Stimulated activated naive B cell treated with anti-CD40 and anti-IgM and Interleukin-4, amounts not matched to agents 10 μg/mL and 1 μg/mL and 100 μg/mL, for 72 hours (primary cell): ENCODE measurements around the gene TBX4.

Experiments used
- ATAC-seq, 2 donors: fragments of 150-1000 bp; cut with Tn5 transposase; replicated peaks; 2 replicates each; pipeline ENCODE4 v1.10.0; 2021; ENCODE audit warnings: moderate library complexity in 1 of 2
- DNase-seq: peaks from one replicate; pipeline ENCODE4 v3.0.0; 2021
- H3K27ac Mint-ChIP-seq: one replicate; pipeline ENCODE4 v1.8.0; 2022; ENCODE audit warnings: mild to moderate bottlenecking, mixed read lengths
- H3K27me3 Mint-ChIP-seq, 2 donors: one replicate each; pipeline ENCODE4 v1.8.0; 2022; ENCODE audit warnings: mixed read lengths in 2 of 2
- H3K36me3 Mint-ChIP-seq, 2 donors: one replicate each; pipeline ENCODE4 v1.8.0; 2022; ENCODE audit warnings: mixed read lengths in 2 of 2, mild to moderate bottlenecking in 1 of 2
- H3K4me1 Mint-ChIP-seq, 2 donors: one replicate each; pipeline ENCODE4 v1.8.0; 2022; ENCODE audit warnings: mixed read lengths in 2 of 2, mild to moderate bottlenecking in 1 of 2
- H3K4me3 Mint-ChIP-seq, 2 donors: one replicate each; pipeline ENCODE4 v1.8.0; 2022; ENCODE audit warnings: mild to moderate bottlenecking in 2 of 2, mixed read lengths in 2 of 2, moderate library complexity in 1 of 2
- H3K9me3 Mint-ChIP-seq, 2 donors: one replicate each; pipeline ENCODE4 v1.8.0; 2022; ENCODE audit warnings: mixed read lengths in 2 of 2, mild to moderate bottlenecking in 1 of 2

The TBX4 gene

DNA sequence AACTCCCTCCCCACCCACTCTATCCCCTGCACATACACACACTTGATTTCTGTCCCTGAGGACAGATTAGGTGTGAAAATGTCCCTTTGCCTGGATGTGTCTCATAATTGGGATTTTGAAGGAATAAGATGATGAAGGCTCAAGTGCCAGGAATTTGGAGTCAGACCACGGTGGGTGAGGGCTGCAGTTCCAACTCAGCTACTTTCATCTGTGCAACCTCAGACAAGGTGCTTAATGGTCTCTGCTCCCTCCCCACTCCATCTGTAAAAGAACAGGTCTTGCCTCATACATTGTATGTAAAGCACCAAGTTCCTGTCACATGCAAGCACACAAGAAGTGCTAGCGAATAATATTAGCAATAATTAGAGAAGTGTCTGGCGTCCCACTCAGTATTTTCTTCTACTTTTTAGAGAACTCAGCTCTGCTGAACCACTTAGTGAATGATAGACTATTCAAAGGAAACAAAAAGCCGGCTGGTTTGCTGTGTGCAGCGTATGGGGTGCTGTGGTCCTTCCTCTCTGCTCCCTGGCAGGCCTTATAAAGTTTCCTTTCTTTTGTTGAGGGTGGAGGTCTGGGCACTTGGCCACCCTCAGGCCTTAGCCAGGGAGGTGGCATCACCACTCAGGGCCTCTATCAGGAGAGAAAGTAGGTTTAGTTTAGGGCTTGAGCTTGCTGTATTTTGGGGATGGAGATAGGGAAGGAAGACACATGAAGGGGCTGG, 6.4 kb downstream of the TBX4 start:
- H3K27me3 Mint-ChIP-seq, result peaks cover 87 to 97% of the 10 kb centered on the region in 2 donors
- ATAC-seq, result no peak
- DNase-seq, result no peak
- H3K36me3 Mint-ChIP-seq, result peaks cover 7% of the 10 kb centered on the region in 2 donors
- peaks cover 0 to 1% of the 10 kb centered on the region in 2 donors for H3K9me3 Mint-ChIP-seq
- peaks cover 27 to 72% of the 10 kb centered on the region in 2 donors for H3K4me1 Mint-ChIP-seq
- H3K4me3 Mint-ChIP-seq, result no peak overlapping the region
- no peak overlapping the region for H3K27ac Mint-ChIP-seq

DNA sequence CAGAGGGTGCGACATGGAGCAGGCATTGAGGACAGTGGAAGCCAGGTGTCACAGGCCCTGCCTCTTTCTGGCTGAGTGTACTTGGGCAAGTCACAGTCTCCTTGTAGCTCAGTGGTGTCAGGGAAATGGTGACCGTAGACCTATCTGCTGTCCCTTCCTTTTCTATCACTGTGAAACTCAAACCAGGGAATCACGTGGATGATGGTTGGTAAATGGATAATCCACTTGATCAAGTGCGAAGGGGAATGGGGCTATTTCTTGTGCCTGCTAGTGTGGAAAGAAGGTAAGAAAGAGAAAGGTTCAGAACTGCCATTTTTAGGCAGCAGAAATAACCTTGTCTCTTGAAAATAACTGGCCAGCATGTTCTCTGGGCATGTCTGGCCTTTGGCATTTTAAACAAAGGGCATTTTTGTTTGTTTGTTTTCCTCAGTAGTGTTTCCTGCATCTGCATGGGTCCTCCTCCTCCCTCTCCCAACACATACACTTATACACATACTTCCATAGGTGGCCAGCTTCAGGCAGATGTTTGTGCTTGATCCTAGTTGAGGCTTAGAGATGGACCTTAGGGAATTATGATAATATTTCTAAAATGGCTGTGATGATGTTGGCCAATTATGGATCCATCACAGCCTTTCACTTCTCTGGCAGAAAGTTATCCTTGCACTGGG, 7.1 kb downstream of the TBX4 start:
- Mint-ChIP-seq H3K4me3 (no peak overlapping the region), H3K36me3 (peaks cover 4 to 7% of the 10 kb centered on the region in 2 donors), H3K9me3 (no peaks in the 10 kb centered on the region)

DNA sequence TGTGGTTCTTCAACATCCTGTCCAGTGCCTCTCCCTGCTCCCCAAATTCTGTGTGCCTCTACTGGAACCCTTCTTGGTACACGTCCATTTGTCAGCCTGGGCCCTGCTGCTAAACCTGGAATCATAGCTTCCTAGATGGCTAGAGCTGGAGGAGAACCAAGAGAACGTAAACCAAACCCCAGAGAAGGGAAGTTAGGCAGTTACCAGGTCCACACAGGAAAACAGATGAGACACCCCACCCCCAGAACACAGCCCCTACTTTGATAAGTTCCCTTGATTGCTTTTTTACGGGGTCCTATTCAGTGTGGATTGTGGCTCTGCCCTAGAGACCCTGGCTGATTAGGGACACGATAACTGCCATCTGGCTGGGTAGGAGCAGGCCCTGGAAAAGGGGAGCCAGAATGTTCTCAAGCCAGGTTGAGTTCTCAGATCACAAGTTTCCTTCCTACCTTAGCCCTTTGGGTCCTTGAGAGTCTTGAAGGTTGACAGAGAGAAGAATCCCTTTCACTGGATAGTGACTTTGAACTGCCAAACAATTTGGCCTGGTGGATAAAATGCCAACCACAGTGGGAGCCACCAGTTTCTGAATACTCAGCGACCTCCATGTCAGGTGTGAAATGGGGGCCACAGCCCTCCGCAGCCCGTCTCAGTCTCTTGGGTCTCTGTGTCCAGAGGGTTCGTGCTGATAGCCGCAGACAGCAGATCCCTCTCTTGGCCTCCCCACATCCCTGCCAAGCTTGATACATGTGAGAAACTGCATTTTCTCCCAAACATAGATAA, 7.9 kb downstream of the TBX4 start:
- ATAC-seq, result no peak
- no peaks in the 10 kb centered on the region for H3K9me3 Mint-ChIP-seq
- H3K27me3 Mint-ChIP-seq, result peaks cover 87 to 97% of the 10 kb centered on the region in 2 donors
- no peak for DNase-seq
- peaks cover 3 to 7% of the 10 kb centered on the region in 2 donors for H3K36me3 Mint-ChIP-seq
- no peak overlapping the region for H3K27ac Mint-ChIP-seq
- H3K4me1 Mint-ChIP-seq, result peaks cover 18 to 58% of the 10 kb centered on the region in 2 donors
- H3K4me3 Mint-ChIP-seq, result no peak overlapping the region

More for the DNA sequence above, 7.1 kb downstream of the TBX4 start:
- ATAC-seq (no peak), DNase-seq (no peak)
- H3K27me3 Mint-ChIP-seq, result peaks cover 84 to 97% of the 10 kb centered on the region in 2 donors
- no peak overlapping the region for H3K27ac Mint-ChIP-seq
- H3K4me1 Mint-ChIP-seq, result peaks cover 22 to 65% of the 10 kb centered on the region in 2 donors

DNA sequence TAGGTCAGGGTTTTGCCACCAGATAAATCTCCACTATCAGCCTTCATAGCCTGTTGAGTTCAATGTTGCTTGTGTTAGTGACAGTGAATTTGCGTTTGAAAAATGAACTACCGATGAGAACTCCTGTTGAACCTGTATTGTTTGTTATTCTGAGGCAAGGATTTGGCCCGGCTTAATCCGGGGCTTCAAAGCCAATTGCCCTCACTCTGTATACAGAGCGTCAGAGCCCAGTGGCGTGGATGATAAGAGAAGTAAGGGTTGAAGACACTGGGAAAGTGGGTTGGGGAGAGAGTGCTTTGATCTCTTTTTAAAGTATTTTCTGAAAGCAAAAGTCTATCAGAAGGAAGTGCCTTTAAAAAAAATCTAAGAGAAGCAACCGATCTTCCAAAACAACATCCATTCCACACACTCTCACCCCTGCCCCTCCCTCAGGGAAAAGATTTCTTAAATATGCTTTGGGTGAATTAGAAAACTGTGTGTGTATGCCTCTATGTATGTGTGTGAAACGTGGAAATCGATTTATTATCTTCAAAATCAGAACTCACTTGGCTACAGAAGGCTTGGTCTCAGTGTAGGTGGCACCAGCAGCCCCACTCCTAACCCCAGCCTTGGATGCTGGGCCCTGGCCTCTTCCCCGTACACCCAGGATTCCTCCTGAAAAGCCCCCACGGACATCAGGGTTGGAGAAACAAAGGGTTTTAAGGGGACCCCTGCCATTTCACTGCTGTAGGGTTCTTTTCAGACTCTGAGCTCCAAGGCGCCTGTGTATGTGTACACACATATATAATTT, 8.8 kb downstream of the TBX4 start:
- Mint-ChIP-seq H3K36me3 (peaks cover 0 to 4% of the 10 kb centered on the region in 2 donors), H3K27ac (no peak overlapping the region), H3K4me1 (peaks cover 14 to 49% of the 10 kb centered on the region in 2 donors), H3K27me3 (peaks cover 86 to 97% of the 10 kb centered on the region in 2 donors), H3K4me3 (no peak overlapping the region), H3K9me3 (no peaks in the 10 kb centered on the region)
- ATAC-seq (no peak), DNase-seq (no peak)

GRCh38 chr17:61461586-61461966, 9.4 kb downstream of the TBX4 start:
- peaks cover 14 to 47% of the 10 kb centered on the region in 2 donors for H3K4me1 Mint-ChIP-seq
- H3K4me3 Mint-ChIP-seq, result no peak overlapping the region
- no peaks in the 10 kb centered on the region for H3K9me3 Mint-ChIP-seq
- peaks cover 89 to 99% of the 10 kb centered on the region in 2 donors for H3K27me3 Mint-ChIP-seq
- H3K36me3 Mint-ChIP-seq, result peaks cover 0 to 4% of the 10 kb centered on the region in 2 donors
- ATAC-seq (no peak), DNase-seq (no peak)
- no peak overlapping the region for H3K27ac Mint-ChIP-seq

DNA sequence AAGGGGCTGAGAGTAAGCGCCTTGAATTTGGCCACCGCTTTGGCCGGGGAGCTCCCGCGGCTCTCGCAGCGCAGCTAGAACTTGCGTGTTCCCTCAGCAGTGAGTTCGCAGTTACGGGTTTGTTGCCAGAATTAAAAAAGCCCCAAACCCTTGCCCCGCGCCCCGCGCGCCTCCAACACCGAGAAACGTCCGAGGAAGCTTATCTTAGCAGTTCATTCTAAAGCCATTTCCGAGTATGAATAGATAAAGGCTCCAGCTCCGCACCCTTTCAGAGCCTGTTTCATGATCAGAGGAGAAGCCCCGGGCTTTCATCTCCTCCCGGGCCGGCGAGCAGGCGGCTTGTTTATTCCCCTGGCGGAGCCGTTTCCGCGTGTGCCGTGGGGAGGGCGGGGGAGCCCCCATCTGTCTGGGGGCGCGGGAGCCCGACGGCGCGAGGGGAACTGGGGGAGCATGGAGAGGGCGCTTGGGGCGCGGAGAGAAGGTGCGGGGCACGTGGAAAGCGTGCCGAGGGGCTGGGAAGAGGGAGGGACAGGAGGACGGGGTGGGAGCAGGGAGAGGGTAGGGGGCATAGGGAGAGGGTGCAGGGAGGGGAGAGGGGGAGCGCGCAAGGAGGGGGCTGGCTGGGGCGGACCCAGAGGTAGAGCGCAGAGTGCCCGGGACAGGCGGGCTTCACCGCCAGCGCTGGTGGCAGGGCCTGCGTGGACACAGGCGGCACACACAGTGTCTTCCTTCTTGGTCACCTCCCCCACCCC, 9.9 kb downstream of the TBX4 start:
- ATAC-seq, result no peak
- peaks cover 86 to 94% of the 10 kb centered on the region in 2 donors for H3K27me3 Mint-ChIP-seq
- peaks cover 0 to 3% of the 10 kb centered on the region in 2 donors for H3K36me3 Mint-ChIP-seq
- H3K4me1 Mint-ChIP-seq, result peaks cover 12 to 42% of the 10 kb centered on the region in 2 donors
- DNase-seq, result no peak
- H3K9me3 Mint-ChIP-seq, result no peaks in the 10 kb centered on the region
- peak overlapping the region; percentile 70 for H3K27ac Mint-ChIP-seq
- peak overlapping the region; percentile 30 to 62 for H3K4me3 Mint-ChIP-seq

DNA sequence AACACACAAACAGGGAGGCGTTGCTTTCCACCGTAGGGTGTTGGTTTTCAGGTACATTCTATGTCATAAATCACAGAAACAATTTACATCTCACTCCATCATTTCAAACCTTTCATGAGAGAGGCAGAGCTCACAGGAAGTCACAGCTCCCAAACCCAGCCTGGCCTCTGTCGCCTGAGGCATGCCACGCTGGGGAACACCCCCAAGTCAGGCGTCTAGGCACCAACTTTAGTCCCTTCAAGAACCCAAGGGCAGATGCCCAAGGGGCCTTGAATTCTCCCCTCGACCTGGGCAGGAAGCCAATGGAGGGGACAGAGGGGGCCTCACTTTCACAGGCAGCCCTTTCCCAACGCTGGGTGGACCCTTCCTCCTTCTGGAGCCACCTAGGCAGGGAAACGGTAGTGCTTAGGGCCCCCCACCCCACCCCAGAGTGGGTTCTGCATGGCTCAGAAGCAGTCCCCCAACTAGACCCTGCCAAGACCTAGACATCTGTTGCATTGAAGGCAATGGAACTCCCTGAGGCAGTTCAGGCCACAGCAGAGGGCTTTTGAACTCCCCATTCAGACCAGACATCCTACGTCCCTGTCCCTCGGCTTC, 10.6 kb downstream of the TBX4 start:
- DNase-seq, result no peak
- ATAC-seq, result no peak
- H3K4me1 Mint-ChIP-seq, result peaks cover 12 to 42% of the 10 kb centered on the region in 2 donors
- H3K36me3 Mint-ChIP-seq, result no peaks in the 10 kb centered on the region
- no peak overlapping the region for H3K27ac Mint-ChIP-seq
- H3K4me3 Mint-ChIP-seq, result peak overlapping the region in 1 of 2 donors; percentile 30
- H3K27me3 Mint-ChIP-seq, result peaks cover 86 to 87% of the 10 kb centered on the region in 2 donors
- H3K9me3 Mint-ChIP-seq, result no peaks in the 10 kb centered on the region

DNA sequence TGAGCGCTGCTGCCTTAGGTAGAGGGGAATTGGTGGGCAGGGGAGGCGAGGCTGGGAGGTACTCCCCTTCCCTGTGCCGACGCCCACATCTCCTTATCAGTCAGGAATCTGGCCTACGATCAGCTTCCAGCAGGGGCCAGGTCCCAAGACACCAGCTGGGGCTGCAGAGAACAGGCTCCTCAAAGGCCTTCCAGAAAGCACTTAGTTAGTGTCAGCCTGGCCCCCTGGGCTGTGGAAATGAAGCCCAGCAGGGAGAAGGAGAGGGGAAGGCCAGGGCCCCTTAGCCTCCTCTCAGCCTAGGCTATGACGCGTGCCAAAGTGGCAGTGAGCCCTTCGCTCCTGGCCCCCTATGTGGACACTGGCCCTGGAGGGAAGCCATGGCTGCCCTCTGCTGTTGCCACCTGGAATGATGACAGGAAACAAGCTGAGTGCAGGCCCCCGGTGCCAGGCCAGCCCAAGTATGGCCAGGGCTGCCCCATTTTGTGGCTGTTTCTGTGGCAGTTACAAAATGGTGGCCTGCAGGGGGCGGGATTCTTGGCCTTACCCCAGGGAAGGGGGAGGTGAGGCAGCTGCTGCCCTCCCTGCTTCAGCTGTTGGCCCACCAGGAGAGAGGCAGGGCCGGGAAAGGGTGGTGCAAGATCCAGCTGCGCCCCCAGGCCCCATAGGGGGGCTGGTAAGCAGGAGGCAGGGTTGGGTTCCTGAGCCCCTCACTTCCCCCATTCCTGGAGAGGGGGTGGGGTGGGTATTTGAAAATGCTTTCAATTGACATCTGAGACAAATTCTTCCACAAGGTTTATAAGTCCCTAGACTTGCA, 11.3 kb downstream of the TBX4 start:
- no peaks in the 10 kb centered on the region for H3K36me3 Mint-ChIP-seq
- no peak for DNase-seq
- no peak overlapping the region for H3K27ac Mint-ChIP-seq
- peaks cover 79 to 80% of the 10 kb centered on the region in 2 donors for H3K27me3 Mint-ChIP-seq
- peaks cover 14 to 42% of the 10 kb centered on the region in 2 donors for H3K4me1 Mint-ChIP-seq
- H3K4me3 Mint-ChIP-seq, result no peak overlapping the region
- no peaks in the 10 kb centered on the region for H3K9me3 Mint-ChIP-seq
- ATAC-seq, result no peak

DNA sequence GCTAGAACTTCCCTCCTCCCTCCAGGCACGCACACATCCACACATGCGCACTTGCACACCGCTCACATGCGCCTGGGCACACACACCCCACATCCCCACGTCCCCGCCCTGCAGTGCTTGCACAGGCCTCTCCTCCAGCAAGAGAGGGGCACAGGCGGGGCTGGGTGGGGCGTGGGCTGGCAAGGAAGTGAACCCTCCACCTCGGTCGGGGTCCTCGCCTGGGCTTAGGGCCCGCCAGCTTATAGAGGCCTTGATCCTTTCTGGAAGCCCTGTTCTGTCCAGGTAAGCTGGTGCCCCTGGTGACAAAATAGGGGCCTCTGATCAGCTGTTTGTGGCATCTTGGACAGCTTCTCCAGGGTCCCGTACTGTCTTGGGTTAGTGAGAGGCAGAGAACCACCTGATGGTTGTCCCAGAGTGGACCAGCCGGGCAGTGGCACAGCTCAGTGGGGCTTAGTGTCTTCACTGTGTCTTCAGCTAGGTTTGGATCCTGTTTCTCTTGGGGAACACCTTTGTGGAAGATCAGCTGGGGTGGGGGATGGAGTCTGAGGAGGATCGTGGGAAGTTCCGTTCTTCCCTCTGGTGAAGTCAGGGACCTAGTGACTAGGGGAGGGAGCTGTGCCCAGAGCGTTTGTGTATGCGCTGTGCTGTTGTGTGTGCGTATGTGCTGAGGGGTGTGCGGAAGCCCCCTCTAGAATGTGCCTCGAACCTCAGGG, 12.1 kb downstream of the TBX4 start:
- H3K4me3 Mint-ChIP-seq, result no peak overlapping the region
- ATAC-seq (no peak), DNase-seq (no peak)
- no peaks in the 10 kb centered on the region for H3K9me3 Mint-ChIP-seq
- H3K36me3 Mint-ChIP-seq, result no peaks in the 10 kb centered on the region
- peaks cover 71 to 72% of the 10 kb centered on the region in 2 donors for H3K27me3 Mint-ChIP-seq
- H3K4me1 Mint-ChIP-seq, result peaks cover 14 to 44% of the 10 kb centered on the region in 2 donors
- H3K27ac Mint-ChIP-seq, result no peak overlapping the region

DNA sequence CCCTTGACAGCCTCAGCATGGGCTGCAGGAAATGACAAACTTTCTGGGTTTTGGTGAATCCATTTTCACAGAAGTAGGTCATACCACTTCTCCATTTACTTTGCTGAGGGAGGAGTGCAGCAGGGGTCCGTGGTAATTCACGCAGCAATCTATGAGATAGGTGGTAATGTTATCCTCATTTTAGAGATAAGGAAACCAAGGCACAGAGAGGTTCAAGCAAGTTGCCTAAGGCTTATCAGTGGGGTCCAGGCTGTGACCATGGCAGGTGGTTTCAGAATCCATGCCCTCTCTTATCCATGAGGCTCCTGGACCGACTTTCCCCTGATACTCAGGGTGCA, 12.6 kb downstream of the TBX4 start:
- Mint-ChIP-seq H3K4me3 (no peak overlapping the region), H3K27ac (no peak overlapping the region), H3K4me1 (peaks cover 14 to 44% of the 10 kb centered on the region in 2 donors), H3K36me3 (no peaks in the 10 kb centered on the region), H3K9me3 (no peaks in the 10 kb centered on the region), H3K27me3 (peaks cover 66 to 67% of the 10 kb centered on the region in 2 donors)
- ATAC-seq (no peak), DNase-seq (no peak)

DNA sequence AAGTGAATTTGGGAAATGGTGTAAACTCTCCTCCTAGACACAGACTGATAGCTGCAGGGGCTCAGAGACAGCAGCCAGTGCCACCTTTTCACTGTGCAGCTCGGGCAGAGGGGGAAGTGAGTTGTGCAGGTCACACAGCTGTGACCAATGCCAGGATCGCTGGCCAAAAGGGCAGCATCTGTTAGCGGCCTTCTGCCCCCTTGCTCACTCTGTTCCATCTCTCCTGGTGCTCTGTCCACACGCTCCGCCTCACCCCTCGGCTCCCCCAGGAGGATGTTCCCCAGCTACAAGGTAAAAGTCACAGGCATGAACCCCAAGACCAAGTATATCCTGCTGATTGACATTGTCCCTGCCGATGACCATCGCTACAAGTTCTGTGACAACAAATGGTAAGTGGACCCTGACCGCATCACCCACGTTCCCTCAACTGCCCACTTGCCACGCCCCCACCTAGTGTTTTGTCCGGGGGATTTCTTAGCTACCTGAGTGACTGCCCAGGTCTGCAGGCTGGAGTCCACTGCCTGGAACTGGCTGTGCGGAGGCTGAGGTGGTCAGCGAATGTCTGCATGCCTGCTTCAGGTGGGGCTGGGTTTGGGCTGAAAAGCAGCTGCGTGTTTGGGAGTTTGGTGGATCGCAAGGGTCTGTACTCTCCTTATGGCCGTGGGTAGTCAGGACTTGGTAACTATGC, 13.5 kb downstream of the TBX4 start:
- DNase-seq (no peak), ATAC-seq (no peak)
- Mint-ChIP-seq H3K9me3 (no peaks in the 10 kb centered on the region), H3K27ac (no peak overlapping the region), H3K4me3 (no peak overlapping the region), H3K36me3 (no peaks in the 10 kb centered on the region), H3K4me1 (peaks cover 14 to 41% of the 10 kb centered on the region in 2 donors), H3K27me3 (peaks cover 57 to 58% of the 10 kb centered on the region in 2 donors)
